Neuronal stem cell (in vitro differentiated cells): ENCODE results near the gene TMED4.

ENCODE experiments used
- DNase-seq: peaks from one replicate; pipeline ENCODE4 v3.0.0-alpha.2; 2013; ENCODE audit warnings: low spot score
- H2AFZ ChIP-seq: one replicate; pipeline ENCODE4 v1.6.1; 2013; ENCODE audit warnings: mild to moderate bottlenecking, low read length, inconsistent platforms
- H2AK5ac ChIP-seq: 2 replicates; pipeline ENCODE4 v1.6.1; 2013; ENCODE audit warnings: low read depth, mild to moderate bottlenecking, inconsistent platforms, low read length, moderate library complexity, mixed read lengths
- H2BK120ac ChIP-seq: 2 replicates; pipeline ENCODE4 v1.6.1; 2013; ENCODE audit warnings: low read depth, mild to moderate bottlenecking, inconsistent platforms, low read length, moderate library complexity, mixed read lengths
- H2BK12ac ChIP-seq: one replicate; pipeline ENCODE4 v1.6.1; 2013; ENCODE audit warnings: low read length, inconsistent platforms
- H2BK15ac ChIP-seq: 2 replicates; pipeline ENCODE4 v1.6.1; 2013; ENCODE audit warnings: mild to moderate bottlenecking, low read length, inconsistent platforms, mixed read lengths
- H2BK5ac ChIP-seq: one replicate; pipeline ENCODE4 v1.6.1; 2013; ENCODE audit warnings: inconsistent platforms, mild to moderate bottlenecking, low read length, moderate library complexity
- H3K14ac ChIP-seq: one replicate; pipeline ENCODE4 v1.6.1; 2013; ENCODE audit warnings: low read length, inconsistent platforms
- H3K18ac ChIP-seq: 2 replicates; pipeline ENCODE4 v1.6.1; 2013; ENCODE audit warnings: low read length, inconsistent platforms
- H3K23ac ChIP-seq: 2 replicates; pipeline ENCODE4 v1.6.1; 2013; ENCODE audit warnings: low read depth, mild to moderate bottlenecking, mixed read lengths, low read length, inconsistent platforms; ENCODE audit not compliant: poor library complexity
- H3K27ac ChIP-seq: replicated peaks from 3 replicates; pipeline ENCODE4 v1.5.1; 2013; ENCODE audit warnings: low read length, inconsistent platforms
- H3K27me3 ChIP-seq, 3 experiments: 2 replicates each; pipeline ENCODE4 v1.6.1; 2013; ENCODE audit warnings: low read length in 3 of 3, mild to moderate bottlenecking in 2 of 3, inconsistent platforms in 1 of 3, low read depth in 1 of 3, mixed read lengths in 1 of 3, moderate library complexity in 1 of 3; ENCODE audit not compliant: control insufficient read depth in 3 of 3, insufficient read depth in 3 of 3
- H3K36me3 ChIP-seq, 2 donors: replicated peaks in 1 of 2; 2 replicates each; pipeline ENCODE4 v1.6.1; 2013; ENCODE audit warnings: low read length in 2 of 2; ENCODE audit not compliant: control insufficient read depth in 2 of 2, insufficient read depth in 2 of 2
- H3K4ac ChIP-seq: 2 replicates; pipeline ENCODE4 v1.6.1; 2013; ENCODE audit warnings: inconsistent platforms, mild to moderate bottlenecking, low read length, moderate library complexity
- H3K4me1 ChIP-seq, 2 donors: 1 replicate in 1 of 2; 2 replicates in 1 of 2; pipeline ENCODE4 v1.6.1; 2013; ENCODE audit warnings: low read length in 2 of 2, low read depth in 1 of 2; ENCODE audit not compliant: control insufficient read depth in 2 of 2, insufficient read depth in 1 of 2
- H3K4me2 ChIP-seq: one replicate; pipeline ENCODE4 v1.6.1; 2013; ENCODE audit warnings: mild to moderate bottlenecking, low read length, inconsistent platforms; ENCODE audit not compliant: insufficient read depth, poor library complexity, severe bottlenecking
- H3K4me3 ChIP-seq, 2 donors: 2 replicates each; pipeline ENCODE4 v1.5.1; 2013; ENCODE audit warnings: low read length in 2 of 2, mild to moderate bottlenecking in 2 of 2, inconsistent platforms in 1 of 2, moderate library complexity in 1 of 2
- H3K79me1 ChIP-seq: one replicate; pipeline ENCODE4 v1.6.1; 2013; ENCODE audit warnings: low read depth, mild to moderate bottlenecking, inconsistent platforms, low read length, moderate library complexity
- H3K9ac ChIP-seq: one replicate; pipeline ENCODE4 v1.6.1; 2013; ENCODE audit warnings: mild to moderate bottlenecking, low read depth, low read length, inconsistent platforms; ENCODE audit not compliant: poor library complexity
- H3K9me3 ChIP-seq, 2 donors: replicated peaks in 1 of 2; 2 replicates each; pipeline versions ENCODE3 to v1.6.1; 2013; ENCODE audit warnings: low read length in 2 of 2, mild to moderate bottlenecking in 2 of 2, inconsistent platforms in 1 of 2, low read depth in 1 of 2, mixed read lengths in 1 of 2, moderate library complexity in 1 of 2; ENCODE audit not compliant: control insufficient read depth in 2 of 2, insufficient read depth in 1 of 2
- H4K8ac ChIP-seq: one replicate; pipeline ENCODE4 v1.6.1; 2013; ENCODE audit warnings: low read depth, mild to moderate bottlenecking, inconsistent platforms, low read length, moderate library complexity
- H4K91ac ChIP-seq: one replicate; pipeline ENCODE4 v1.6.1; 2013; ENCODE audit warnings: low read length, low read depth, mild to moderate bottlenecking, inconsistent platforms; ENCODE audit not compliant: poor library complexity
- WGBS, 2 donors: extraction: QIAGEN DNeasy Blood & Tissue Kit; methylation state at CpG; one replicate each; pipeline ENCODE4 v1.1.7; 2013; ENCODE audit warnings: missing lambda C conversion rate in 2 of 2, mixed read lengths in 1 of 2; ENCODE audit not compliant: insufficient read length in 2 of 2, insufficient replicate concordance in 1 of 2; ENCODE audit errors: extremely low coverage in 2 of 2; 5-methylcytosine and 5-hydroxymethylcytosine counted together

The TMED4 gene

DNA sequence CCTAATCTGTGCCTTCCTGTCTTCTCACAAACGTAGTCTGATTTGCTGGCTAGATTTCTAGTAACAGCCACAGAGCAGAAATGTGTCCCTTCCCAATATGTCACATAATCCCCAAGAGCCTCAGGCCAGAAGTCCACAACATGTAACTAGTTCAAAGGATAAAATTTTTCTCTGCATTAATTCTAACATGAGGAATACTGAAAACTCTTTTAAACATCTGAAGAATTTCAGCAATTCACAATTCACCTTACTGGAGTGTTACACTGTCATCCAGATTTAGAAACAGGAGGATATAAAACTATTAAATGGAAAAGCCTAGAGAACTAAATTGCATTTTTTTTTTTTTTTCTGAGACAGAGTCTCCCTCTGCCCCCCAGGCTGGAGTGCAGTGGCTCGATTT lies 5.8 kb downstream of the TMED4 start:
- H3K18ac ChIP-seq = no peak overlapping the region
- H2BK120ac ChIP-seq = no peak overlapping the region
- H3K4me2 ChIP-seq = no peak overlapping the region
- no peak overlapping the region for H3K14ac ChIP-seq
- H3K36me3 ChIP-seq = peaks cover 39 to 76% of the 10 kb centered on the region in 2 donors
- no peak overlapping the region for H3K9ac ChIP-seq
- no peak overlapping the region for H4K91ac ChIP-seq
- no peak for DNase-seq
- H3K27ac ChIP-seq = no peak overlapping the region
- H3K4ac ChIP-seq = no peak overlapping the region
- no peak overlapping the region for H2BK12ac ChIP-seq
- no peaks in the 10 kb centered on the region for H3K9me3 ChIP-seq
- no peak overlapping the region for H2BK15ac ChIP-seq
- no peak overlapping the region for H3K4me3 ChIP-seq
- no peak overlapping the region for H2BK5ac ChIP-seq
- no peak overlapping the region for H4K8ac ChIP-seq
- no peak overlapping the region for H2AK5ac ChIP-seq
- no peak overlapping the region for H2AFZ ChIP-seq
- WGBS, 2 donors = no CpG with 5 or more reads among the region's 2 CpGs
- no peaks in the 10 kb centered on the region for H3K27me3 ChIP-seq
- H3K23ac ChIP-seq = no peak overlapping the region
- peaks cover 14% of the 10 kb centered on the region for H3K79me1 ChIP-seq
- H3K4me1 ChIP-seq = peaks cover 9 to 11% of the 10 kb centered on the region in 2 donors

DNA sequence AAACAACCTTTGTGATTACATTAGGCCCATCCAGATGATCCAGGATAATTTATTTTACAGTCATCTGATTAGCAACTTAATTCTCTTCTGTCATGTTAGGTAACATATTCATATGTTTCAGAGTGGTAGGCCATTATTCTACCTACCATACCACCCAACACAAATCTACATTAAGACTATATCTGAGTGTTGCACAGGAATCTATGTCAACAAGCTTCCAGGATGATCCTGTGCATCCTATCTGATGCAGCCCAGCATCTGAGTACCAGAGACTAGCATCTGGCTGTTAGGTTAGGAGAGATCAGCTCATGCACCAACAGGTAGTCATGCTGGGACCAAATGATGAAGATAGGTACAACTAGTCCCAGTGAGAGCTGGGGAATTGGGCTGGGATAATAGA lies 7.0 kb downstream of the TMED4 start:
- Histone ChIP-seq H4K8ac (no peak overlapping the region), H3K27ac (no peak overlapping the region), H3K36me3 (peaks cover 44 to 75% of the 10 kb centered on the region in 2 donors), H2AFZ (no peak overlapping the region), H3K4me2 (no peak overlapping the region), H3K18ac (no peak overlapping the region), H2BK12ac (no peak overlapping the region), H3K27me3 (no peaks in the 10 kb centered on the region), H4K91ac (no peak overlapping the region), H3K9me3 (no peaks in the 10 kb centered on the region), H2BK15ac (no peak overlapping the region), H3K4me3 (peak overlapping the region in 1 of 2 donors; percentile 58), H3K79me1 (peaks cover 12% of the 10 kb centered on the region), H2BK5ac (no peak overlapping the region), H2AK5ac (no peak overlapping the region), H3K4ac (no peak overlapping the region), H3K14ac (no peak overlapping the region), H2BK120ac (no peak overlapping the region), H3K4me1 (peaks cover 6 to 9% of the 10 kb centered on the region in 2 donors), H3K23ac (no peak overlapping the region), H3K9ac (no peak overlapping the region)
- no peak for DNase-seq

DNA sequence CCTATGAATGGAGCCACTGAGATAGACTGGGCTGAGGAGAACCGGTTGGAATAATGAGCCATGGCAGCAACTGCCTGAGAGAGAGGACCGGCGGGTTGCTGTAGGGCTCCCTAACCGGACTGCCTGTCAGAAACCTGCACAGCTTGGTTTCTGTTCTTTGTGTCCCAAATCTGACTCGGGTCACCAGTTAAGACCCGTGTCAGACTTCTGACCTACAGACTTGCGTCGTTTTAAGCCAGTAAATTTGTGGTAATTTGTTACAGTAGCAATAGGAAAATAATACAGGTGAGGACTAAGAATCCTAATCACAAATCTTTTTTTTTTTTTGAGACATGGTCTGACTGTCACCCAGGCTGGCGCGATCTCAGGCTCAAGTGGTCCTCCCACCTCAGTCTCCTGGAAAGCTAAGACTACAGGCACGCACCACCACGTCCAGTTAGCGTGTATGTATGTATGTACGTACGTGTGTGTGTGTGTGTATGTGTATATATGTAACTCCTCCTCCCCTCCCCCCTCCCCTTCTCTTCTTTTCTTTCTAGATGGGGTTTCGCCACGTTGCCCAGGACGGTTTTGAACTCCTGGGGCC lies 7.7 kb downstream of the TMED4 start:
- no CpG with 5 or more reads among the region's 18 CpGs for WGBS, 2 donors
- H2BK12ac ChIP-seq = no peak overlapping the region
- H4K91ac ChIP-seq = no peak overlapping the region
- peak overlapping the region; percentile 83 for H2AFZ ChIP-seq
- no peak overlapping the region for H2BK5ac ChIP-seq
- H2AK5ac ChIP-seq = no peak overlapping the region
- H3K23ac ChIP-seq = peak overlapping the region; percentile 98
- H3K36me3 ChIP-seq = peaks cover 48 to 75% of the 10 kb centered on the region in 2 donors
- peak overlapping the region; percentile 57 for H3K27ac ChIP-seq
- H3K18ac ChIP-seq = peak overlapping the region; percentile 78
- H3K9me3 ChIP-seq = no peaks in the 10 kb centered on the region
- H3K4me1 ChIP-seq = peaks cover 6 to 9% of the 10 kb centered on the region in 2 donors
- no peak overlapping the region for H3K4ac ChIP-seq
- no peak overlapping the region for H2BK15ac ChIP-seq
- H4K8ac ChIP-seq = peak overlapping the region; percentile 78
- H3K4me2 ChIP-seq = peak overlapping the region; percentile 56
- peak; percentile 11 for DNase-seq
- H3K14ac ChIP-seq = no peak overlapping the region
- H3K27me3 ChIP-seq = no peaks in the 10 kb centered on the region
- H3K4me3 ChIP-seq = peak overlapping the region; percentile 58 to 90
- peaks cover 14% of the 10 kb centered on the region for H3K79me1 ChIP-seq
- H2BK120ac ChIP-seq = peak overlapping the region; percentile 35
- peak overlapping the region; percentile 93 for H3K9ac ChIP-seq

DNA sequence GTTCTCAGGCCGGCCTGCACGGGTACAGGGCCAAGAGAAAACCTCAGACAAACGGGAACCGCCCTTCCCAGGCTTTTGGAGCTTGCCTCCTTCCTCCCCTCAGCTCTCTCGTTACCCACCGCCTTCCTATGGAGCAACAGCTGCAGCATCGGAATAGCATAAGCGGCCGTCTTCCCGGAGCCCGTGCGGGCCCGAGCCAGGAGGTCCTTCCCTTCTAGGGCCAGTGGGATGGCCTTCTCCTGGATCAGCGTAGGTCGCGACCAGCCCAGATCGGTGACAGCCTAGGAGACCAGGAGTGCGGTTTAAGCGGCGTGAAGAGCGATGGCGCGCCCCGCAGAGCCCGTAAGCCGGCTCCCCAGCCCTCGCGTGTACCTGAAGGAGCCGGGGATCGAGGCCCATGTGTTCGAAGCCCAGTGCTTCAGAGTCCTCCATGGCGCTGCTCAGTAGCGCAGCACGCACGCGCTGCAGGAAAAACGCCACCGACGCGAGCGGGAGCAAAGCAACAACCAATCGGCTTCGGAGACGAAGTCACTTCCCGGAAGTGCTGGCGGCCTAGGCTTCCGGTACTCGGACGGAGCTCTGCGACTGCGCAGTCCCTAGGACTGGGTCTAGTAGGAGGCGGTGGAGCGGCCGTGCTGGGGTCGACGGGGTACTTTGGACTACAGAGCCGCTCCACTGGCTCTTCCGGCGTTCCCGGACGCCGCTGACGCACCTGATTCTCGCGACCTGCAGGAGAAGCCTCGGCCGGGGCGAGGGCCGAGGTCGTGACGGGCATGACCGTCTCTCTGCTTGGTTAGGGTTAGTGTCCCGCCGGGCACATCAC lies 8.4 kb downstream of the TMED4 start, which contains the start of gene DDX56:
DDX56 (minus strand) TSS at position 445 of the 823 bp plus-strand sequence; CDS start at position 432, 13 bp downstream.
- H3K9ac ChIP-seq = peak within 1 kb of the TSS; percentile 96
- DNase-seq = peak; percentile 73
- H3K4me1 ChIP-seq = peaks cover 6 to 9% of the 10 kb centered on the region in 2 donors
- peaks cover 14% of the 10 kb centered on the region for H3K79me1 ChIP-seq
- peak within 1 kb of the TSS; percentile 90 for H3K4me2 ChIP-seq
- peak within 1 kb of the TSS; percentile 58 to 90 for H3K4me3 ChIP-seq
- H4K8ac ChIP-seq = peak within 1 kb of the TSS; percentile 78
- no peak within 1 kb of the TSS for H2BK15ac ChIP-seq
- no peak within 1 kb of the TSS for H4K91ac ChIP-seq
- peak within 1 kb of the TSS; percentile 98 for H3K23ac ChIP-seq
- no peak within 1 kb of the TSS for H3K14ac ChIP-seq
- peak within 1 kb of the TSS; percentile 94 for H3K18ac ChIP-seq
- peak within 1 kb of the TSS; percentile 83 for H2AFZ ChIP-seq
- H3K4ac ChIP-seq = no peak within 1 kb of the TSS
- peak within 1 kb of the TSS; percentile 70 for H2BK5ac ChIP-seq
- WGBS, 2 donors = no CpG with 5 or more reads among the region's 74 CpGs
- H2AK5ac ChIP-seq = peak within 1 kb of the TSS; percentile 96
- H3K36me3 ChIP-seq = peaks cover 50 to 75% of the 10 kb centered on the region in 2 donors
- no peak within 1 kb of the TSS for H2BK12ac ChIP-seq
- H3K27ac ChIP-seq = peak within 1 kb of the TSS; percentile 57
- no peaks in the 10 kb centered on the region for H3K9me3 ChIP-seq
- H2BK120ac ChIP-seq = peak within 1 kb of the TSS; percentile 35
- H3K27me3 ChIP-seq = no peaks in the 10 kb centered on the region
